SU-DHL-6 (cell line): ENCODE results near the gene PRRC2B.

Experiments
- EZH2phosphoT487 ChIP-seq: fragments of 200-600 bp; sonication (generic), shearing (Covaris generic); conservative IDR thresholded peaks from 2 replicates; pipeline ENCODE4 v1.6.1; 2018; ENCODE audit warnings: mild to moderate bottlenecking, antibody characterized with exemption, low read length, moderate library complexity, mixed read lengths
- TF ChIP-seq, protein P1 (sequence below): fragments of 200-600 bp; sonication (generic); IDR thresholded peaks from one replicate; pipeline ENCODE4 v1.5.1; 2017; ENCODE audit warnings: antibody characterized with exemption, mild to moderate bottlenecking, low read length, moderate library complexity; ENCODE audit not compliant: insufficient read depth, poor library complexity, severe bottlenecking

DNA sequence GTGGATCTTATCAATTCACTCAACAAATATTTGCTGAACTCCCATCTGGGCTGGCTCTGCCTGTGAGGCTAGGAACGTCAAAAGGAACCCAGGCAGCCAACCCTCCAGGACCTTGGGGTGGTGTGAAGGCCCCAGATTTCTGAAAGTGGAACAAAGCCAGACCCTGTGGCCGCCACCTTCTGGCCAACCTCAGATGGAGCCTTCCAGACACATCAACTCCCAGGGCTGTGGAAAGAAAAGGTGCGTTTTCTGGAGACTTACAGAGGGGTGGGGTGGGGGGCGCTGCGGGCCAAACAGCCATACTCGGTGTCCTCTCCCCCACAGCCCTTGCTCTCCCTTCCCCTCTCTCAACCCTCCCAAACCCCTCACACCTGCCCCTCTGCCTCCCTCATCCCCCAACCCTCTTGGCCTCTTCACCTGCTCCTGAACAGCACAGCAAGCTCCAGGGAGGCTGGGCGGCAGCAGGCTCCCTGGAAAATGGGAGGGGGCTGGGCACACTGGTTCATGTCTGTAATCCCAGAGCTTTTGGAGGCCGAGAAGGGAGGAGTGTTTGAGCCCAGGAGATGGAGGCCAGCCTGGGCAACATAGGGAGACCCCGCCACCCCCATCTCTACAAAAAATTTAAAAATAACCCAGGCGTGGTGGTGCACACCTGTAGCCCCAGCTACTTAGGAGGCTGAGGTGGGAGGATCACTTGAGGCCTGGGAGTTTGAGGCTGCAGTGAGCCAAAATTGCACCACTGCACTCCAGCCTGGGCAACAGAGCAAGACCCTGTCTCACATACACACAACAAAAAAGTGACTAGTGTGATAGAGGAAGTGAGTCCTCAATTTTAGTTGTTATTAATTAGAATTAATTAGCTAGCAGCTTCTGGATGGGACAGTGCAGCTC, 45.0 kb upstream of the PRRC2B start:
- TF ChIP-seq, protein P1, sequence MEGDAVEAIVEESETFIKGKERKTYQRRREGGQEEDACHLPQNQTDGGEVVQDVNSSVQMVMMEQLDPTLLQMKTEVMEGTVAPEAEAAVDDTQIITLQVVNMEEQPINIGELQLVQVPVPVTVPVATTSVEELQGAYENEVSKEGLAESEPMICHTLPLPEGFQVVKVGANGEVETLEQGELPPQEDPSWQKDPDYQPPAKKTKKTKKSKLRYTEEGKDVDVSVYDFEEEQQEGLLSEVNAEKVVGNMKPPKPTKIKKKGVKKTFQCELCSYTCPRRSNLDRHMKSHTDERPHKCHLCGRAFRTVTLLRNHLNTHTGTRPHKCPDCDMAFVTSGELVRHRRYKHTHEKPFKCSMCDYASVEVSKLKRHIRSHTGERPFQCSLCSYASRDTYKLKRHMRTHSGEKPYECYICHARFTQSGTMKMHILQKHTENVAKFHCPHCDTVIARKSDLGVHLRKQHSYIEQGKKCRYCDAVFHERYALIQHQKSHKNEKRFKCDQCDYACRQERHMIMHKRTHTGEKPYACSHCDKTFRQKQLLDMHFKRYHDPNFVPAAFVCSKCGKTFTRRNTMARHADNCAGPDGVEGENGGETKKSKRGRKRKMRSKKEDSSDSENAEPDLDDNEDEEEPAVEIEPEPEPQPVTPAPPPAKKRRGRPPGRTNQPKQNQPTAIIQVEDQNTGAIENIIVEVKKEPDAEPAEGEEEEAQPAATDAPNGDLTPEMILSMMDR, result no peak
- TF ChIP-seq EZH2phosphoT487, result no peak
